HG03342 (cell line): Measurements from ENCODE around the gene CAMTA1.

Experiments
- ATAC-seq: cut with Tn5 transposase; IDR thresholded peaks from one replicate; pipeline ENCODE4 v1.9.1; 2021; ENCODE audit warnings: mild to moderate bottlenecking, moderate library complexity; ENCODE audit not compliant: unreplicated experiment

Gene CAMTA1

GRCh38 chr1:6776389-6776788, 8.9 kb upstream of the CAMTA1 start:
- ATAC-seq = no peak

- no peak for ATAC-seq
Measured at GRCh38 chr1:6776895-6777294, 8.4 kb upstream of the CAMTA1 start.

GRCh38 chr1:6777813-6778212, 7.4 kb upstream of the CAMTA1 start:
- no peak for ATAC-seq

GRCh38 chr1:6779089-6779805, 6.0 kb upstream of the CAMTA1 start:
- no peak for ATAC-seq

GRCh38 chr1:6782151-6782550, 3.1 kb upstream of the CAMTA1 start:
- no peak for ATAC-seq

GRCh38 chr1:6783221-6783620, 2.0 kb upstream of the CAMTA1 start:
- ATAC-seq = no peak

GRCh38 chr1:6783936-6784559, 1.2 kb upstream of the CAMTA1 start:
- ATAC-seq = peak; percentile 2

- peak; percentile 73 for ATAC-seq
Measured at GRCh38 chr1:6784560-6785317, 515 bp upstream of the CAMTA1 start.

GRCh38 chr1:6785728-6786505, 663 bp downstream of the CAMTA1 start:
- ATAC-seq = no peak

- no peak for ATAC-seq
Measured at GRCh38 chr1:6788946-6789345, 3.7 kb downstream of the CAMTA1 start.

GRCh38 chr1:6790146-6790545, 4.9 kb downstream of the CAMTA1 start:
- ATAC-seq = no peak

- ATAC-seq = no peak
Measured at GRCh38 chr1:6794164-6794563, 8.9 kb downstream of the CAMTA1 start.

- ATAC-seq = no peak
Measured at GRCh38 chr1:6795203-6795602, 9.9 kb downstream of the CAMTA1 start.

- no peak for ATAC-seq
Measured at GRCh38 chr1:6795661-6796060, 10.4 kb downstream of the CAMTA1 start.

- no peak for ATAC-seq
Measured at GRCh38 chr1:6796095-6796494, 10.8 kb downstream of the CAMTA1 start.

- ATAC-seq = no peak
Measured at GRCh38 chr1:6799499-6799898, 14.2 kb downstream of the CAMTA1 start.

GRCh38 chr1:6800745-6801144, 15.5 kb downstream of the CAMTA1 start:
- ATAC-seq = no peak

- ATAC-seq = no peak
Measured at GRCh38 chr1:6801199-6801598, 15.9 kb downstream of the CAMTA1 start.

- ATAC-seq = no peak
Measured at GRCh38 chr1:6801966-6802365, 16.7 kb downstream of the CAMTA1 start.

- no peak for ATAC-seq
Measured at GRCh38 chr1:6802454-6802853, 17.2 kb downstream of the CAMTA1 start.

- no peak for ATAC-seq
Measured at GRCh38 chr1:6802893-6803292, 17.6 kb downstream of the CAMTA1 start.
